A673 (cell line): ENCODE results near the gene PRR23E. TPM values are rescaled to one million over a fixed set of nuclear protein-coding genes. Genes with fewer than 3 reads are reported as not detected.

Source experiments
- BruUV-seq: library from RNA; stranded (reverse); fragments of 400-500 nt; replicated peaks from 2 replicates; lab custom pipeline; 2021; lab: Mats Ljungman, UMichigan
- CTCF ChIA-PET: fragments of 300-600 bp; sonication (Branson Sonifier 250); formaldehyde crosslinking; loops from one replicate; lab custom pipeline; 2022; ENCODE audit warnings: antibody characterized with exemption; lab: Charles Lee
- POLR2A ChIA-PET: fragments of 300-600 bp; sonication (Branson Sonifier 250); formaldehyde crosslinking; loops from one replicate; lab custom pipeline; 2022; ENCODE audit warnings: antibody characterized with exemption; ENCODE audit not compliant: low non-redundant PET; lab: Charles Lee
- DNase-seq: peaks from one replicate; pipeline ENCODE4 v3.0.0-alpha.2; 2015; ENCODE audit warnings: low spot score
- H3K27ac ChIP-seq: fragments of 200-600 bp; sonication (generic); 2 replicates; pipeline ENCODE4 v1.5.1; 2016; ENCODE audit warnings: mixed run types, low read depth, mild to moderate bottlenecking, mixed read lengths, antibody characterized with exemption, low read length; ENCODE audit not compliant: poor library complexity, severe bottlenecking
- H3K27me3 ChIP-seq: fragments of 200-600 bp; sonication (generic); replicated peaks from 2 replicates; pipeline ENCODE4 v1.6.1; 2017; ENCODE audit warnings: mixed run types, low read depth, mild to moderate bottlenecking, mixed read lengths, antibody characterized with exemption, low read length; ENCODE audit not compliant: insufficient read depth, poor library complexity
- H3K36me3 ChIP-seq: fragments of 200-600 bp; sonication (generic); 2 replicates; pipeline ENCODE4 v1.6.1; 2016; ENCODE audit warnings: mixed run types, mild to moderate bottlenecking, mixed read lengths, antibody characterized with exemption, low read length; ENCODE audit not compliant: insufficient read depth, poor library complexity, severe bottlenecking
- H3K4me1 ChIP-seq: fragments of 200-600 bp; sonication (generic); 2 replicates; pipeline ENCODE4 v1.6.1; 2017; ENCODE audit warnings: mixed run types, mild to moderate bottlenecking, mixed read lengths, antibody characterized with exemption, low read length; ENCODE audit not compliant: insufficient read depth, poor library complexity, severe bottlenecking
- H3K4me3 ChIP-seq: fragments of 200-600 bp; sonication (generic); 2 replicates; pipeline ENCODE4 v1.5.1; 2016; ENCODE audit warnings: low read depth, mixed run types, mild to moderate bottlenecking, mixed read lengths, low read length; ENCODE audit not compliant: poor library complexity, severe bottlenecking
- H3K9me3 ChIP-seq: fragments of 200-600 bp; sonication (generic); 2 replicates; pipeline ENCODE4 v1.6.1; 2016; ENCODE audit warnings: mixed run types, low read depth, mild to moderate bottlenecking, mixed read lengths, antibody characterized with exemption, low read length; ENCODE audit not compliant: poor library complexity, severe bottlenecking
- CTCF ChIP-seq: fragments of 300-800, 200-600 bp; sonication (generic); conservative IDR thresholded peaks from 2 replicates; pipeline ENCODE4 v1.5.1; 2017; ENCODE audit warnings: low read depth, mild to moderate bottlenecking, antibody characterized with exemption, low read length, moderate library complexity, mixed read lengths
- EZH2 ChIP-seq: fragments of 200-600 bp; sonication (generic); IDR thresholded peaks from 2 replicates; pipeline ENCODE4 v1.6.1; 2017; ENCODE audit warnings: borderline replicate concordance, low read depth, mild to moderate bottlenecking, mixed read lengths, antibody characterized with exemption, low read length; ENCODE audit not compliant: poor library complexity, severe bottlenecking
- intact Hi-C: fragments of 100-400 bp; cut with micrococcal nuclease; formaldehyde crosslinking; loops from one replicate; pipeline ENCODE4 v1.10.0; 2022; ENCODE audit not compliant: unreplicated experiment
- total RNA-seq: library from RNA; stranded (reverse); gene quantifications from 2 replicates; pipeline ENCODE4 v1.2.3, GENCODE V29; 2021

Gene PRR23E
- total RNA-seq, 1 experiment from 2014 or later = not detected

- no TSS peak for BruUV-seq
- no peak for DNase-seq
- POLR2A ChIA-PET = no interaction called here
- H3K27ac ChIP-seq = no peak overlapping the region
- no peaks in the 10 kb centered on the region for H3K36me3 ChIP-seq
- intact Hi-C loops = no loop called here
- no peaks in the 10 kb centered on the region for H3K4me1 ChIP-seq
- H3K9me3 ChIP-seq = no peaks in the 10 kb centered on the region
- H3K27me3 ChIP-seq = no peaks in the 10 kb centered on the region
- CTCF ChIA-PET = no interaction called here
- no peak overlapping the region for H3K4me3 ChIP-seq
- no peak for TF ChIP-seq CTCF
- TF ChIP-seq EZH2 = no peak
Observed at GRCh38 chr3:127157171-127157828, 35.6 kb upstream of the PRR23E start.

GRCh38 chr3:127158614-127159229 lies 34.2 kb upstream of the PRR23E start:
- Histone ChIP-seq H3K36me3 (no peaks in the 10 kb centered on the region), H3K9me3 (no peaks in the 10 kb centered on the region), H3K4me3 (no peak overlapping the region), H3K4me1 (no peaks in the 10 kb centered on the region), H3K27me3 (no peaks in the 10 kb centered on the region), H3K27ac (no peak overlapping the region)
- CTCF ChIA-PET = no interaction called here
- no TSS peak for BruUV-seq
- no peak for TF ChIP-seq CTCF
- no peak for TF ChIP-seq EZH2
- intact Hi-C loops = no loop called here
- no peak for DNase-seq
- POLR2A ChIA-PET = interaction anchor here (0.7 kb wide), 1 partner anchor 12 kb away, joined by 3 read pairs; no protein-coding TSS in a partner anchor

- no peak for DNase-seq
- TF ChIP-seq EZH2 (no peak), CTCF (no peak)
- H3K27ac ChIP-seq = no peak overlapping the region
- POLR2A ChIA-PET = no interaction called here
- H3K9me3 ChIP-seq = no peaks in the 10 kb centered on the region
- BruUV-seq = no TSS peak
- intact Hi-C loops = no loop called here
- CTCF ChIA-PET = no interaction called here
- no peaks in the 10 kb centered on the region for H3K4me1 ChIP-seq
- H3K4me3 ChIP-seq = no peak overlapping the region
- H3K27me3 ChIP-seq = no peaks in the 10 kb centered on the region
- no peaks in the 10 kb centered on the region for H3K36me3 ChIP-seq
Observed at GRCh38 chr3:127159543-127159942, 33.4 kb upstream of the PRR23E start.
